PC-9 (cell line): ENCODE results near the gene PPP2R5C.

Experiments used
- CTCF ChIP-seq: fragments of 200-600 bp; sonication (generic); conservative IDR thresholded peaks from 2 replicates; pipeline ENCODE4 v1.6.1; 2017; ENCODE audit warnings: mixed run types, antibody characterized with exemption, mild to moderate bottlenecking, moderate library complexity
- EZH2 ChIP-seq: fragments of 200-600 bp; sonication (generic); IDR thresholded peaks from 2 replicates; pipeline ENCODE4 v1.8.0; 2017; ENCODE audit warnings: antibody characterized with exemption, low read depth

DNA sequence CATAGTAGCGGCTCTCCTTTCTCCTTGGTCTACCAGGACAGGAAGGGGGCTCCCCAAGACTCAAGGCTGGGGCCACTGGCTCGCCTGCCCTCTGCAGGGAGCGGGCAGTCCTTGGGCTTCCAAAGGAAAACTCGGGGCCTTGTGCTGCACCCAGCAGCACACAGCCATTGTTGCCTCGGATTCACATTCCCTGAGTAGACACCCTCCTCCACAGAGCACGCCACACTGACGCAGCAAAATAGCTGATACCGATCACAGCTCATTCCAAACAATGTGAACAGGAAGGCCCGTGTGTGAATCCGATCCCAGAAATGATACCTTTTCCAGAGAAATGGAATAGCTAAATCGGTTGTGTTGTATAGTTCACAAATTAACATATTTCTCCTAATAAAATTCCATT is 137.8 kb downstream of the PPP2R5C start:
- TF ChIP-seq EZH2: no peak
- no peak for TF ChIP-seq CTCF
